ENCODE data around the gene TAF5L. TPM values are rescaled to one million over a fixed set of nuclear protein-coding genes. Genes with fewer than 3 reads are reported as not detected.

TAF5L gene
- total RNA-seq, 4 donors from 2014 or later = 14.9 to 26.1 (median 18.4) TPM

GRCh38 chr1:229617351-229618100 lies 8.4 kb downstream of the TAF5L start:
- 87% methylated on average over 11 of the region's 11 CpGs for WGBS, 2 donors
- TF ChIP-seq POLR2A (IDR thresholded peaks at IDR 0.05) (no peak), CTCF (IDR thresholded peaks at IDR 0.05) (no peak)
- H3K9me3 ChIP-seq = no peaks in the 10 kb centered on the region
- no peak overlapping the region for H3K4me3 ChIP-seq (replicated peaks in 1 of 3)
- DNase-seq = no peak
- H3K4me1 ChIP-seq = no peaks in the 10 kb centered on the region
- no peaks in the 10 kb centered on the region for H3K27me3 ChIP-seq
- intact Hi-C loops (cut with DNase I) = no loop called here
- peaks cover 0 to 9% of the 10 kb centered on the region in 2 donors for H3K36me3 ChIP-seq
- H3K27ac ChIP-seq = no peak overlapping the region

GRCh38 chr1:229614701-229615100 lies 11.2 kb downstream of the TAF5L start:
- TF ChIP-seq CTCF (IDR thresholded peaks at IDR 0.05) (no peak), POLR2A (IDR thresholded peaks at IDR 0.05) (no peak)
- DNase-seq = no peak
- intact Hi-C loops (cut with DNase I) = no loop called here
- H3K4me1 ChIP-seq = no peaks in the 10 kb centered on the region
- peaks cover 11 to 34% of the 10 kb centered on the region in 2 donors for H3K36me3 ChIP-seq
- H3K27ac ChIP-seq = no peak overlapping the region
- 97 to 100% methylated on average over 2 of the region's 2 CpGs for WGBS, 2 donors
- no peaks in the 10 kb centered on the region for H3K9me3 ChIP-seq
- no peaks in the 10 kb centered on the region for H3K27me3 ChIP-seq
- H3K4me3 ChIP-seq (replicated peaks in 1 of 3) = no peak overlapping the region

GRCh38 chr1:229613938-229614337 lies 12.0 kb downstream of the TAF5L start:
- no peak overlapping the region for H3K27ac ChIP-seq
- H3K36me3 ChIP-seq = peaks cover 19 to 40% of the 10 kb centered on the region in 2 donors
- H3K27me3 ChIP-seq = no peaks in the 10 kb centered on the region
- TF ChIP-seq CTCF (IDR thresholded peaks at IDR 0.05) = no peak
- no peak for TF ChIP-seq POLR2A (IDR thresholded peaks at IDR 0.05)
- no peaks in the 10 kb centered on the region for H3K9me3 ChIP-seq
- H3K4me1 ChIP-seq = no peaks in the 10 kb centered on the region
- H3K4me3 ChIP-seq (replicated peaks in 1 of 3) = no peak overlapping the region
- DNase-seq = no peak
- intact Hi-C loops (cut with DNase I) = no loop called here
- 87 to 96% methylated on average over 5 of the region's 5 CpGs for whole genome bisulfite sequencing, 2 donors

DNA sequence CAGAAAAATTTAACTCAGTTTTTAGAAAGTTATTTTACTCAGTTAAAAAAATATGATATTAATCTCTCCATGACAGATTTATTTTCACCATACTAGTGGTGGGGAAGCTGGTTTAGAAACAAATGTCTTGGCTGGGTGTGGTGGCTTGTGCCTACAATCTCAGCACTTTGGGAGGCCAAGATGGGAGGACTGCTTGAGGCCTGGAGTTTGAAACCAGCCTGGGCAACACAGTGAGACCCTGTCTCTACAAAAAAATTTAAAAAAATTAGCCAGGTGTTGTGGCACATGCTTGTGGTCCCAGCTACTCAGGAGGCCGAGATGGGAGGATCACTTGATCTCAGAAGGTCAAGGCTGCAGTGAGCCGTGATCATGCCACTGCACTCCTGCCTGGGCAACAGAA lies 17.3 kb downstream of the TAF5L start:
- Histone ChIP-seq H3K27me3 (no peaks in the 10 kb centered on the region), H3K9me3 (no peaks in the 10 kb centered on the region), H3K4me3 (replicated peaks in 1 of 3) (no peak overlapping the region), H3K27ac (no peak overlapping the region), H3K4me1 (no peaks in the 10 kb centered on the region), H3K36me3 (peaks cover 35 to 49% of the 10 kb centered on the region in 2 donors)
- intact Hi-C loops (cut with DNase I) = no loop called here
- no peak for TF ChIP-seq CTCF (IDR thresholded peaks at IDR 0.05)
- TF ChIP-seq POLR2A (IDR thresholded peaks at IDR 0.05) = no peak
- WGBS, 2 donors = 95 to 97% methylated on average over 2 of the region's 2 CpGs
- DNase-seq = no peak

DNA sequence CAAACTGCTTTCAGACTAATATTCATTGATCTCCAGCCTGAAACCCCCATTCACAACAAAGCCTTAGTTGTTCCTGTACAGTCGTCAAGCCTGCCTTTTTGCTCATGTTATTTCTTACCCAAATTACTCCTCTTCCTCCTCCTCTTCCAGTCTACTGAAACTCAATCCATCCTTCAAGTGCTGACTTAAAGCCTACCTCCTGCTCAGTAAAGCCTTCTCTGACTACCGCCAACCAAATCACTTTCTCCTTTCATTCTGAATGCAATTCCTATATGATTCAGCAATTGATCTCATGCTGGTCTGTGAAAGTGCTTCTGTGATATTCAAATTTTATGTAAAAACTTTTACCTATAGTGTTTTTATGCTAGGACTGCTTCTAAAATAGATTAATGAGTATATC lies 18.6 kb downstream of the TAF5L start:
- WGBS, 2 donors = 90 to 98% methylated on average over 2 of the region's 2 CpGs
- H3K36me3 ChIP-seq = peaks cover 43 to 48% of the 10 kb centered on the region in 2 donors

More for the DNA sequence above, 18.6 kb downstream of the TAF5L start:
- H3K9me3 ChIP-seq = no peaks in the 10 kb centered on the region
- H3K4me3 ChIP-seq (replicated peaks in 1 of 3) = no peak overlapping the region
- no peak overlapping the region for H3K27ac ChIP-seq
- intact Hi-C loops (cut with DNase I) = no loop called here
- TF ChIP-seq POLR2A (IDR thresholded peaks at IDR 0.05) = no peak
- TF ChIP-seq CTCF (IDR thresholded peaks at IDR 0.05) = no peak
- no peaks in the 10 kb centered on the region for H3K27me3 ChIP-seq
- DNase-seq = no peak
- H3K4me1 ChIP-seq = no peaks in the 10 kb centered on the region
